RWPE2 (cell line): ENCODE results near the gene RNF217.

Source experiments
- ATAC-seq: fragments of 200-7000 bp; cut with Tn5 transposase; 3 replicates; pipeline ENCODE4 v1.9.1; 2021; ENCODE audit warnings: low read depth
- DNase-seq: peaks from one replicate; pipeline ENCODE4 v3.0.0-alpha.2; 2020; ENCODE audit warnings: low spot score
- H3K27ac ChIP-seq: fragments of 450-650 bp; 2 replicates; pipeline ENCODE4 v1.5.1; 2017; ENCODE audit warnings: mild to moderate bottlenecking; ENCODE audit not compliant: poor library complexity, severe bottlenecking
- H3K27me3 ChIP-seq: fragments of 250-450 bp; sonication (Bioruptor Pico); 2 replicates; pipeline ENCODE4 v1.5.1; 2021; ENCODE audit warnings: mild to moderate bottlenecking, moderate library complexity; ENCODE audit not compliant: insufficient read depth, poor library complexity, severe bottlenecking
- H3K36me3 ChIP-seq: fragments of 250-450 bp; sonication (Bioruptor Pico); 2 replicates; pipeline ENCODE4 v1.5.1; 2020; ENCODE audit warnings: low read depth, mild to moderate bottlenecking, moderate library complexity
- H3K4me1 ChIP-seq: fragments of 250-450 bp; sonication (Bioruptor Pico); 2 replicates; pipeline ENCODE4 v1.5.1; 2021; ENCODE audit warnings: mild to moderate bottlenecking, moderate library complexity; ENCODE audit not compliant: insufficient read depth, poor library complexity, severe bottlenecking
- H3K4me3 ChIP-seq: fragments of 250-450 bp; sonication (Bioruptor Pico); 2 replicates; pipeline ENCODE4 v1.5.1; 2021; ENCODE audit warnings: mild to moderate bottlenecking, moderate library complexity; ENCODE audit not compliant: severe bottlenecking
- H3K9me3 ChIP-seq: fragments of 250-450 bp; sonication (Bioruptor Pico); 2 replicates; pipeline ENCODE4 v1.5.1; 2021; ENCODE audit warnings: mild to moderate bottlenecking, moderate library complexity; ENCODE audit not compliant: severe bottlenecking
- CTCF ChIP-seq: fragments of 450-650 bp; IDR thresholded peaks from one replicate; pipeline ENCODE4 v1.5.1; 2017; ENCODE audit warnings: mild to moderate bottlenecking, moderate library complexity; ENCODE audit not compliant: poor library complexity, severe bottlenecking

Gene RNF217

DNA sequence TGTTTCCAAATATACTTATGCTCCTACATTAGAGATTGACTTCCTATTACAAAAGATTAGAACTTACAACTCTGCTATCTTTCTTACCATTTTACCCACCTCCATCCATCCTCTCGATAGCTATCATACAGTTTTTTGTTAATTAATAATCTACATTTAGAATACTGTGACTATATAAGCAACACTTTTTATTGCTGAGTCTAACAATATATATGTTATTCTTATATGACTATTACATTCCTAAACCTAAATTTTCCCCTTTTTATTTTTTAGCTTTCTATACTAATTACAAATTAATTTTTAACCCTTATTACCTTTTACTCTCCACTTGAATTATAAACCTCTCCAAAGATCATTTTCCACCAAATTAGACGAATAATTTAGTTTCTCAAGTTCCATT lies 57.0 kb downstream of the RNF217 start:
- TF ChIP-seq CTCF: no peak
- DNase-seq (no peak), ATAC-seq (no peak)
- Histone ChIP-seq H3K4me3 (no peak overlapping the region), H3K27me3 (no peaks in the 10 kb centered on the region), H3K9me3 (no peaks in the 10 kb centered on the region), H3K36me3 (peaks cover 16% of the 10 kb centered on the region), H3K4me1 (peaks cover 8% of the 10 kb centered on the region), H3K27ac (no peak overlapping the region)

DNA sequence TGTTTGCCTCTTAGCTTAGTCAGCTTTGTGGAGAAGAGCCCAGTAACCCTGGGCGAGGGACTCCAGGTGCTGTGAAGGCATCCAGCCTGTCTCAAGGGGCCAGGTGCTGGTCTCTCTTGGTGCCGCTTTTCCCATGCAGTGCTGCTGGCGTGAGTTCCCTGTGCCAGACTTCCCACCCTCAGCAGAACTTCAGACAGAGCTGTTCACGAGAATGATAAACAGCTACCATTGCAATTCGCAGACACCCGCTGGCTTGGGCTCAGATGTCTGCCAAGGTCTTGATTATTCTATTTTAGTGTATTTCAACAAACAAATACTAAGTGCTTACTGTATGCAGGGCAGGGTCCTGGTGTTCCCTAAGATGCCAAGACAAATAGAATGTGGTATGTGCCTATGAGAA lies 57.7 kb downstream of the RNF217 start:
- DNase-seq: no peak
- H3K27ac ChIP-seq: no peak overlapping the region

DNA sequence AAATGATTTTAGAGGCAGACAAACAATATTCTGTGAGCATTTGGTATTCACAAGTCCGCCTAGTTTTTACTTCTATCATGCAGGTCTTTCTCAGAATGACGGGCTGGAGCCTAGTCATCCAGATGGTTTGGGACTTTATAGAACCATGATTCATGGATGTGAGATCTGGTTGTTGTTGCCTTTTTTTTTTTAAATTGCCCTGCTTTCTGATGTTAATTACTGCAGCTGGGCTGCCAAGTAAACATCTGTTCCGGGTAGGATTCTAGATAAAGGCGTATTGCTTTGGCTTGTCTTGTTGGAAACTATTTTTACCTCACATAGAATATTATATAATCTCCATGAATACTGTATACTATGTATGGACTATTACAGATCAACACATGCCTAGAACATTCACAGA lies 58.1 kb downstream of the RNF217 start:
- Histone ChIP-seq H3K36me3 (peaks cover 16% of the 10 kb centered on the region), H3K4me1 (no peaks in the 10 kb centered on the region), H3K4me3 (no peak overlapping the region), H3K27ac (no peak overlapping the region), H3K9me3 (no peaks in the 10 kb centered on the region), H3K27me3 (no peaks in the 10 kb centered on the region)
- DNase-seq (no peak), ATAC-seq (no peak)
- no peak for TF ChIP-seq CTCF

More for the DNA sequence above, 57.7 kb downstream of the RNF217 start:
- peaks cover 16% of the 10 kb centered on the region for H3K36me3 ChIP-seq
- H3K9me3 ChIP-seq: no peaks in the 10 kb centered on the region
- H3K27me3 ChIP-seq: no peaks in the 10 kb centered on the region
- H3K4me1 ChIP-seq: peaks cover 2% of the 10 kb centered on the region
- no peak for TF ChIP-seq CTCF
- no peak for ATAC-seq
- no peak overlapping the region for H3K4me3 ChIP-seq

DNA sequence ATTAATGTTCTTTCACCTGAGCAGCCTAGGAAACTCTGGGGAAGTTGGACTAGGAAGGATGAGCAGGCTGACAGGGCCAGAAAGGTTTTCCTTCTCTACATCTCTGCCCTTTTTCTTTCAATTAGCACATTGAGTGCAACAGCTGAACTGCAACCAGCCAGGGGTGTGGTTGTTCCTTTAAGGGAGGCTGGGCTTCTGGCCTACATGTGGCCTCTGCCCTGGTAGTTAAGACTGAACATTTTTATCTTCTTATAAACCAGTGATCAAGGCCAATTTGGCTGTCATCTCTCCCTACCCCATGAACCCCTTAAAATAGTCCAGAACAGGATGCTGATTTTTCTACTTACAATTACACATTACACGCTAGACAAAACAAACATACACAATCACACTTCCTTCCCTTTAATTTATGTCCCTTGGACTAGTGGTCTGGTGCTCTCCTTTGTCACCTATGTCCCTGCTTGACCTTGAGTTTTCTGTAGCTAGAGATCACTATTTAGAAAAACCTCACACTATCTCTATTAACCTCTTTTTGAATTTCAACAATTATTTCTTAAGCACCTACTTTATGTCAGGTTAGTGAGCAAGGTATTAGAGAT lies 60.3 kb downstream of the RNF217 start:
- H3K36me3 ChIP-seq: peaks cover 4% of the 10 kb centered on the region
- ATAC-seq: no peak
- no peak overlapping the region for H3K27ac ChIP-seq
- no peaks in the 10 kb centered on the region for H3K9me3 ChIP-seq
- no peaks in the 10 kb centered on the region for H3K27me3 ChIP-seq
- TF ChIP-seq CTCF: no peak
- no peak for DNase-seq
- no peaks in the 10 kb centered on the region for H3K4me1 ChIP-seq
- H3K4me3 ChIP-seq: no peak overlapping the region

DNA sequence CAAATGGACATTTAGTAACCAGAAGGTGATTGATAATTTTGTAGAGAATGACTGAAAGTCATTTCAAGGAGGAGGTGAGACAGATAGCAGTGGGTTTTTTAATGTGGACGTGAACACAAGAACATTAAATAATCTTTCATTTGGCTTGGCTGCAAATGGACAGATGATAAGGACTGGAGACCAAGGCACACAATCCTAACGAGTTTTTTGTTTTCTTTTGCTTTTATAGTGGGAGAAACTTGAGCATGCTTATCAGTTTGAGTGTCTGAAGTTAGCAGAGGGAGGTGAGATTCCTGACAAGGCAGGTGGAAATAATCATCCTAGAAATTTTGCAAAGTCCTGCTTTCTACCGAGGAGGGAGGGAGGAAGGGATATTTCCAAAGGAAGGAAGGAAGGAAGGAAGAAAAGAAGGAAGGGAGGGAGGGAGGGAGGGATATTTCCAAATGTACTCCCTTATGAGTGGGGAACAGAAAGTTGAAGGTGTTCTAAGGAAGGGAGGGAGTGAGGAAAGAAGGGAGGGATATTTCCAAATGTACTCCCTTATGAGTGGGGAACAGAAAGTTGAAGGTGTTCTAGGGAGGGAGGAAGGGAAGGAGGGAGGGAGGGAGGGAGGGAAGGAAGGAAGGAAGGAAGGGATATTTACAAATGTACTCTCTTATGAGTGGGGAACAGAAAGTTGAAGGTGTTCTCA lies 63.1 kb downstream of the RNF217 start:
- Histone ChIP-seq H3K27ac (no peak overlapping the region), H3K4me3 (no peak overlapping the region), H3K4me1 (no peaks in the 10 kb centered on the region), H3K9me3 (no peaks in the 10 kb centered on the region), H3K27me3 (no peaks in the 10 kb centered on the region), H3K36me3 (no peaks in the 10 kb centered on the region; the same call in 1 of the 2 replicates)
- no peak for DNase-seq
- no peak for ATAC-seq
- no peak for TF ChIP-seq CTCF
